IMR-90 (cell line): Measurements from ENCODE around the gene SLC44A1.

Experiments
- CEBPB ChIP-seq: IDR thresholded peaks from 2 replicates; pipeline ENCODE4 v1.6.1; 2012; ENCODE audit warnings: low read depth, low read length, improper control_type of control experiment
- CHD1 ChIP-seq: IDR thresholded peaks from 2 replicates; pipeline ENCODE4 v1.6.1; 2012; ENCODE audit warnings: low read depth, low read length, improper control_type of control experiment
- CTCF ChIP-seq: conservative IDR thresholded peaks from 2 replicates; pipeline ENCODE4 v1.5.1; 2012; ENCODE audit warnings: mild to moderate bottlenecking, low read depth, low read length, improper control_type of control experiment
- ELK1 ChIP-seq: fragments of 150-350 bp; IDR thresholded peaks from 2 replicates; pipeline ENCODE4 v1.6.1; 2016; ENCODE audit warnings: low read depth, mild to moderate bottlenecking, low read length, moderate library complexity, borderline replicate concordance
- FOS ChIP-seq: fragments of 150-350 bp; IDR thresholded peaks from 2 replicates; pipeline ENCODE4 v1.6.1; 2016; ENCODE audit warnings: low read depth, low read length
- MAFK ChIP-seq: IDR thresholded peaks from 2 replicates; pipeline ENCODE4 v1.6.1; 2012; ENCODE audit warnings: low read depth, low read length, improper control_type of control experiment
- MXI1 ChIP-seq: IDR thresholded peaks from 2 replicates; pipeline ENCODE4 v1.6.1; 2012; ENCODE audit warnings: low read depth, mild to moderate bottlenecking, low read length, moderate library complexity, borderline replicate concordance
- NFE2L2 ChIP-seq: fragments of 150-350 bp; IDR thresholded peaks from 2 replicates; pipeline ENCODE4 v1.6.1; 2016; ENCODE audit warnings: low read depth, mild to moderate bottlenecking, low read length
- POLR2A ChIP-seq: IDR thresholded peaks from 2 replicates; pipeline ENCODE4 v1.6.1; 2012; ENCODE audit warnings: mild to moderate bottlenecking, low read depth, low read length
- RAD21 ChIP-seq: IDR thresholded peaks from 2 replicates; pipeline ENCODE4 v1.6.1; 2012; ENCODE audit warnings: low read length, improper control_type of control experiment
- RCOR1 ChIP-seq: IDR thresholded peaks from 2 replicates; pipeline ENCODE4 v1.6.1; 2012; ENCODE audit warnings: mild to moderate bottlenecking, low read length, improper control_type of control experiment; ENCODE audit not compliant: insufficient replicate concordance
- RFX5 ChIP-seq: IDR thresholded peaks from 2 replicates; pipeline ENCODE4 v1.8.0; 2012; ENCODE audit warnings: low read depth, mild to moderate bottlenecking, low read length, moderate library complexity
- USF2 ChIP-seq: fragments of 150-350 bp; IDR thresholded peaks from 2 replicates; pipeline ENCODE4 v1.6.1; 2017; ENCODE audit warnings: mild to moderate bottlenecking, antibody characterized with exemption, low read length, low read depth

- TF ChIP-seq CTCF = no peak
- no peak for TF ChIP-seq POLR2A
- TF ChIP-seq MXI1 = no peak
- TF ChIP-seq RAD21 = no peak
- no peak for TF ChIP-seq FOS
- no peak for TF ChIP-seq CHD1
- no peak for TF ChIP-seq NFE2L2
- 0 out of 2 replicates have a peak, but pooled peaks have one; percentile 32 for TF ChIP-seq CEBPB
- no peak for TF ChIP-seq RCOR1
- no peak for TF ChIP-seq MAFK
- no peak for TF ChIP-seq RFX5
- TF ChIP-seq USF2 = no peak
- TF ChIP-seq ELK1 = no peak
These were observed 85.2 kb downstream of the SLC44A1 start for GRCh38 chr9:105329719-105330062.
